GM18519 (cell line): Measurements from ENCODE around the gene SPTBN2.

ENCODE experiments used
- ATAC-seq: cut with Tn5 transposase; IDR thresholded peaks from one replicate; pipeline ENCODE4 v1.9.1; 2021; ENCODE audit warnings: mild to moderate bottlenecking, moderate library complexity; ENCODE audit not compliant: unreplicated experiment, low FRiP score

The SPTBN2 gene

DNA sequence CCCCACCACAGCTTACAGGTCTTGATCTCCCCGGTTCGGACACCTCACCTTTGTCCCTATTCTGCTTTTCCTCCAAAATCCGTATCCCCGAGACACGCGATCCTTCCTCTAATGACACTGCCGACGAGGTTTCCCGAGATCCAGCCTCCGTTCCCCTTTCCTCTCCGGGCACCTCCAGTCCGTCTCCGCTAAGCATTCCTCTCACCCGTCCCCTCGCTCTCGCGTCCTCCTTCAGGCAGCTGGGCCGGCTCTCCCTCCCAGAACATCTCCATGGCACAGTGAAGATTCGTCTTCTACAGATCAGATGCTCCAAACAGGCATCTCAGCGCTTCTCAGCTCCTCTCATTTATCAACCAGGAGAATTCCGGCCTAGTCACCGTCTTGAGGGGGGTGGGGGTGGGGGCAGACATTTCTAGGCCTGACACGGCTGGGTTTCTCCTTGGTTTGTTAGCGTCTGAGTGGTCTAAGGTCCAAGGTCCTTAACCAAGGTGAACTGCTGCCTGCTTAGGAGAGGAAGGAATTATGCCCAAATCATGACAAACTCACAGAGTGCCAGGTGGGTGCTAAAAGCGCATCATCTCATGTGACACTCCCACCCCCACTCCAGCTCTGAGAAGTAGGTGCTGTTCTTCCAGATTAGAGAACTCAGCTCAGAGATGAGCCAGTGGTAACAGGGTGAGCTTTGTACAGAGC lies at the start of gene SPTBN2:
Gene SPTBN2 (minus strand): TSS at position 524 of the 693 bp plus-strand sequence. CDS start 7,976 bp downstream, outside the sequence.
- no peak for ATAC-seq

DNA sequence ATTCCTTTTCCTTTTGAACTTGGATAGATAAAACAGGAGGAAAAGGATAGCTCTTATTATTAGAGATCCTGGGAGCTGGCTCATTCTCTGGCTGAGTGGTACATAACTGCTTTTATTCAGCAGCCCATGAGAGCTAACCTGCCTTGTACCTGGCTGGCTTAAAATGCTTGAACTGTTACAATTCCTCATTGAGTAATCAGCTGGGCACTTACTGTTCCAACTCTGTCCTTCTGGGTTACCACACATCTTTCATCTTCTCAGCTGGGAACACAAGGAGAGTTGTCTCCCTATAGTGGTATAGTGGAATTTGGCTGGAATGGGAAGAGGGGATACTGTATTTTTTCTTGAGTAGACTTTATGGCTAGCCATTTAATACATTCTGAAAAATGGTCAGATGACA lies 39.8 kb upstream of the SPTBN2 start:
- ATAC-seq = no peak

DNA sequence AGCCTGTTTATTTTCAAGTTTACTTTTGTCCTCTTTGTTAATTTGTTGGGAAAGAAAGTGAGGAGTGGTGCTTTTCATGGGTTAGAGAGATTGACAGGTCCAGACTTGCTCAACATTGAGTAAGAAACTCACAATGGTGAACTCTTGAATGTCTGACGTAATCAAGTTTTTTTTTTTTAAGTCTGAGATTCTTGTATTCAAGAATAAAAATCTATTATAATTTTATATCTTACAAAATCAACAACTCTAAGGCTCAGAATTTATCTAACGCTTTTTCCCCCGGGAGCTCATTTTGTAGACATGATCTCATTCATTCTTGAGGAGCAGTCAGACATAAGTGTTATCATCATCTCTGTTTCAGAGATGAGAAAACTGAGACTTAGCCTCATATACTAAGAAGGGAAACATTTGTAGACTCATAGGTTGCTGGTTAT lies 39.1 kb upstream of the SPTBN2 start:
- no peak for ATAC-seq

DNA sequence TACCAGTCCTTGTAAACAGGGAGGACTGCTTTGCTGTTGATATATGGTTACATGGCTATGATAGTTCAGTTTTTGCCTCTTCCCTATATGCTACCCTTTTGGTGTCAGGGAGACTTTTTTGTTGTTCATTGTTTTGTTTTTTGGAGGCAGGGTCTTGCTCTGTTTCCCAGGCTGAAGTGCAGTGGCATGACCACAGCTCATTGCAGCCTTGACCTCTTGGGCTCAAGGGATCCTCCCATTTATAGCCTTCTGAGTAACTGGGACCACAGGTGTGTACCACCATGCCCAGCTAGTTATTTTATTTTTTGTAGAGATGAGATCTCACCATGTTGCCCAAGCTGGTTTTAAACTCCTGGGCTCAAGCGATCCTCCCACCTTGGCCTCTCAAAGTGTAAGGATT lies 38.6 kb upstream of the SPTBN2 start:
- no peak for ATAC-seq

DNA sequence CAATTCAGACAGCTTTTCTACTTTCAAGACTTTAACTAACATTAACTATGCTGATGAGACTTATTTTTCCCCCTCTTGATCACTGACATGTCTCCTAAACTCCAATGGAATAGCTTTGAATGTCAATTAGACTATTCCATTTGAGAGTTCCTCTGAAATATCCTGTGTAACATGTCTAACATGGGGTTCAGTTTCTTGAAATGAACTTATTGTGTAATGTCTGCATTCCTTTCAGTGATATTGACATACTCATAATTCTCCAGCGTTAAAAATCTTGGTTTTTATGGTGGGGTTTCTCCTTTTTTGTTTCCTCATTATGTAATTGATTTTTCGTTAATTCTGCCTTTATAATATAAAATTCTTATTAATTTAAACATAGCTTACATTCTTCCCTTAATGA lies 37.7 kb upstream of the SPTBN2 start:
- ATAC-seq = no peak

DNA sequence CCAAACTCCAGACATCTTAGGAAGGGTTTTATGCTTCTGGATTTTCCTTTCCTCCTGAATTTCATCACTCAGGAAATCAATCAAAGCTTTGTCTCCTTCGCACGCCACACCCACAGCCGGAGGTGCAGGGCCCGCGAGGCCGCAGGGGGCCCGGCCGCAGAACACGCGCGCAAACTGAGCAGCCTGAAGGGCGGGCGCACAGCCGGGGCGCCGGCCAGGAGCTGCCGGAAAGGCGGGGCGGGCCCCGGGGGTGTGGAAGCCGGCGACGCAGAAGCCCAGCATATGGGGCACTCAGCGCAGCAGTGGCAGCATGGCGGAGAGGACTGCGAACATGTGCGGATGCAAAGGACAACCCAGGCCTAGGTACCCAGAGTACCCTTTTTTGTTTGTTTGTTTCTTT lies 33.1 kb upstream of the SPTBN2 start:
- ATAC-seq = no peak

DNA sequence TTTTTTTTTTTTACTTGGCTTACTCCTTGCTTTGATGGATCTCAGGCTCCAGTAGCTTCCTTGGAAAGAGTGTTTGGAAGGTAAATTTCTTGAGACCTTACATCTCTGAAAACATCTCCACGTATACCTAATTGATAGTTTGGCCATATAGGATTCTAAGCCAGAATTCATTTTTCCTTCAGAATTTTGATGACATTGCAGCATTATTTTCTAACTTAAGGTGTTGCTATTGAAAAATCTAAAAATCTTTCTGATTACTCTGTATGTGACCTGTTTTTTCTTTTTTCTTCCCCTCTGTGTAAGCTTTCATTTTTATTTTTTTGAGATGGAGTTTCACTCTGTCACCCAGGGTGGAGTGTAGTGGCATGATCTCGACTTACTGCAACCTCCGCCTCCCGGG lies 23.1 kb upstream of the SPTBN2 start:
- no peak for ATAC-seq

DNA sequence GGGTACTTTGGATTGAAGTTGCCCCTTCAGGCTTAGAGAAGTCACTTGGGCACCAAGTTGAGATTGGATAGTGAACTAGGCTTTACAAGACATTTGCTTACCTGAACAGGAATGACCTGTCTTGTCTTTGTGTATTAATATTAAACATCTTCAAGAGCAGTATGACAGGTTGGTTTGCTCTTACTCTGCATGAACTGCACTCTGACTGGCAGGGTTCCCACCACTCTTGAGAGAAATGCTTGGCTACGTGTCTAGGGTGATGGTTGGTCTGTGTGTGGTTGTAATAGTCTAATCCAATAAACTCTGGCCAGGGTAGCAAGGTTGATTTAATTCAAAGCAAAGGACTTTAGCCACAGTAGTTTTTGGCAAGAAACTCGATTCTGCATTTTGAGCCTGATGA lies 20.1 kb upstream of the SPTBN2 start:
- no peak for ATAC-seq

DNA sequence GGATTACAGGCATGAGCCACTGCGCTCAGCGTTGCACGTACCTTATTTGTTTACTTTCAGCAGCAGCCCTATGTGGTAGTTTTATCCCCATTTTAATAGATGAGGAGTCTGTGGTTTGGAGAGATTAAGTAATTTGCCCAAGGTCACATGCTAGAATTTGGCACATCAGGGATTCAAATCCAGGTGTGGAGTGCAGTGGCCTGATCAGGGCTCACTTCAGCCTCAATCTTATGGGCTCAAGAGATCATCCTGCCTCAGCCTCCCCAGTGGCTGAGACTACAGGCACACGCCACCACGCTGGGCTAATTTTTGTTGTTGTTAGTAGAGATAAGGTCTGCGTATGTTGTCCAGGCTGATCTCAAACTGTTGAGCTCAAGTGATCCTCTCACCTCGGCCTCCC lies 18.5 kb upstream of the SPTBN2 start:
- no peak for ATAC-seq

DNA sequence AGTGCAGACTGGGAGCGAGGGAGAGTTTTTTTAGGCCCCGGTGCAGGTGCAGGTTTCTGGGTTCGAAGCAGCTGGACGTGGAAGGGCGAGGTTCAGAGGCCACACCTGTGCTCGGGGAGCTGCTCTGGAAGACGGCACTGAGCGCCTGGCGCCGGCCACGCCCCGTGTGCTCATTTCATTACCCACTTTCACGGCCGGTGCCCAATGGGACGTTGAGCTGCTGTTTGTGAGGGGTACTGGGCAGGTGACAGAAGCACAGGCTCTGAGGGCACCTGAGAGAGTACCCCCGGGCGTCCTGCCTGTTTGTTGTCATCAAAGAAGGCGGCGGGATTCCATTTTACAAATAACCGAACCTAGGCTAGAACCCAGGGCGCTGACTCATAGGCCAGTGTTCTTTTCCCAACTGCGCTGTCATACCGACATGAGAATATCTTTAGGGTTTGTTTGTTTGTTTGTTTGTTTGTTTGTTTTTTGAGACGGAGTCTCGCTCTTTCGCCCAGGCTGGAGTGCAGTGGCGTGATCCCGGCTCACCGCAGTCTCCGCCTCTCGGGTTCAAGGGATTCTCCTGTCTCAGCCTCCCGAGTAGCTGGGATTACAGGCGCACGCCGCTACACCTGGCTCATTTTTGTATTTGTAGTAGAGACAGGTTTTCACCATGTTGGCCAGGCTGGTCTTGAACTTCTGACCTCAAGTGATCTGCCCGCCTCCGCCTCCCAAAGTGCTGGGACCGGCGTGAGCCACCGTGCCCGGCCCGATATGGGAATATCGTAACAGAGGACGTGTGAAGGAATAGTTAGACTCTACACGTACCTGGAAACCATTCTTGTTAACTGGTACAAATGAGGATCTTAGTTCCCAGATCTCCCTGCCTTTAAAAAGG lies 16.6 kb upstream of the SPTBN2 start:
- no peak for ATAC-seq

DNA sequence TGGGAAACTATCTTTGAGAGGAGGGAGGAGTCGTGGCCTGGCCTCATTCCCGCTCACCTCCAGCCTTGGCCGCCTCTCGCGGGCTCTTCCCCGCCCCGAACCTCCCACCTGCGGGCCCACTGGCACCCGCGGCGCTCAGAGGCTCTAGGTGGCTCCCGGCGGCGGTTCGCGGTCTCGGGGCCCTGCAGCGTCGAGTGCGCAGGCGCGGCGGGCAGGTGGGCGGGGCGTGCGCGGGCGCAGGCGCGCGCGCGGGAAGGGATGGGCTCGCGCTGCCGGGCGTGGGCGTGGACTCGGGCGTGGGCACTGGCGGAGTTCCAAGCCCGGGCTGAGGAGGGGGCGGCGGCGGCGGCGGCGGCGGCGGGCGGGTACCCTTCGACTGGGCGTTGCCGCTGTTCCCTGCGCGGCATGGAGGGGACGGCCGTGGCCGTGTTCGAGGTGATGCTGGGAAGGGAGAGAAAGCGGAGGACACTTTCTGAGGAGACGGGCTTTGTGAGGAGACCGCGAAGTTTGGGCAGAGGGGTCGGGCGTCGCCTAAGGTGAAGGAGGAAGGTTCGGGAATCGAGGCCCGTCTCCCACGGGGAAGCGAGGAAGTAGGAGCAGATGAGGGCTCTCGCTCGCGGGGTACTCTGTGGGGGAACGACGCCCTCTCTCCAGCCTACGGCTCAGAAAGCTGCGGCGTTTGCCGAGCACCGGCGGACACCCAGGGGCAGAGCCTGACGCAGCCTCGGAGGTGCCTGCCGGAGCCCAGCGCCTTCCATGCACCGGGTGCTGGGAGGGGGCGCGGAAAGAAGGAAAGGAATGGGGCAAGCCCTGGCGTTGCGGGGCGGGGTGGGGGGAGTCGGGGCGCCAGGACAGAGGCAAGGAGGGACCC lies 15.7 kb upstream of the SPTBN2 start:
- ATAC-seq = peak; percentile 58

DNA sequence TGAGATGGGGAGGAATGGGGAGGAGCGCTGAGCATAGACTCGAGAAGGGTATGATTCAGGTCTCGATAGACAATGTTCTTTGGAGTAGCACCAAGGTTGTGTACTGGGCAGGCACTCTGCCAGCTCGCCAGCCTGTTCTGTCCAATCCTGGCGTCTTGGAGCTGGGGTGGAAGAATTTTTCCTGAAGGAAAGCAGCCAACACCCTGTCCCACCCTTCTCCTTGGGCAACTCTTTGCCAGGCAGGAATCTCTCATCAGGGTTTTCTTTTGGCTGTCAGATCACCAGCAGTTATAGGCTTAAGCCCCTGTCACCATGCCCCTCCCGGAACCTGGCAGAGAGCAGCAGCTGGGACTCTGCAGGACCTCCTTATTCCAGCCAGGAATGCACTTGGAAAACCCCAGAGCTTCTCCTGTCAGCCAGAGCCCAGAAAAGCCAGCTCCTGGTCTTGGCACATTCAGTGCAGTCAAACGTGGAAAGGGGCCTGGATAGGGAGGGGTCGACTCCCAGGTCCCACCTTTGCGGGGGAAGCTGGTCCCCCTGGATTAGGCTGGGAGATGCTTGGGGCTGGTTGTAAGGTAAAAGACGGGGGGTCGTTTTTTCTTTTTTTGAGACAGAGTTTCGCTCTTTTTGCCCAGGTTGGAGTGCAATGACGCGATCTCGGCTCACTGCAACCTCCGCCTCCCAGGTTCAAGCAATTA lies 14.4 kb upstream of the SPTBN2 start:
- ATAC-seq = no peak

DNA sequence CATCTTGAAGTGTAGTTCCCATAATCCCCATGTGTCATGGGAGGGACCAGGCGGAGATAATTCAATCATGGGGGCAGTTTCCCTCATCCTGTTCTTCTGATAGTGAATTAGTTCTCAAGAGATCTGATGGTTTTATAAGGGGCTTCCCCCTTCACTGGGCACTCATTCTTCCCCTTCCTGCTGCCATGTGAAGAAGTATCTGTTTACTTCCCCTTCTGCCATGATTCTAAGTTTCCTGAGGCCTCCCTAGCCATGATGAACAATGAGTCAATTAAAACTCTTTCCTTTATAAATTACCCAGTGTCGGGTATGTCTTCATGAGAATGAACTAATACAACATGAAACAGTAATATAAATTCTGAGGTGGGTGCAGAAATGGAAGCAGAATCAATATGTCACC lies 12.1 kb upstream of the SPTBN2 start:
- ATAC-seq = no peak

DNA sequence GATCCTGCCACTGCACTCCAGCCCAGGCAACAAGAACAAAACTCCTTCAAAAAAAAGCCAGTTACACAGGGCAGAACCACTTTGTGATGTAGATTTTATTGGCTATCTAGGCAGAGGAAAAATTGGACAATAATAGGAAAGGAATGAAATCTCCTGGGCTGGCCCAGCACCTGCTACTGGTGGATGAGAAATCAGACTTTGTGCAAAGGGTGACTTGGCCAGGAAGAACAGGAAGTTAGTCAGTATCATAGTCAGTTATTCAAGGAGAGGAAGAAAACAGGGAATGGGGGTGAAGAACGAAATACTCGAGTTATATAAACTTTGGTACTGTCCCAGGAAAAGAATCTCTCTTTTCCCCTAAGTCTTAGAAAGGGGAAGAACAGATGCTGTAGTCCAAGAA lies 11.0 kb upstream of the SPTBN2 start:
- ATAC-seq = no peak

DNA sequence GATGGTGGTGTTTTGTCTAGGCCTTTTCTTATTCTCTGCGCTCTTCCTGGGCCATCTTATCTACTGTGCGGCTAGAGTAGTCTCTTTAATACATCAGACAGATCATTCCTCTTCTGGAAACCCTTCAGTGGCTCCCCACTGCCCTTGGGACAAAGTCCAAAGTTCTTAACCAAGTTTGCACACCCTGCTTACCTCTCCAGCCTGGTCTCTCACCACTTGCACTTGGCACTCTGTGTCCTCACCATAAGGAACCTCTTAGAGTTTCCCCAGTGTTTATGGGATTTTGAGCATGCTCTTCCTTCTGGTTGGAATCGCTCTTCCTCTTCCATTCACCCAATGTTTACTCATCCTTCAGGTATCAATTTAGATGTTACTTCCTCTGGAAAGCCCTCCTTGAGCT lies 5.2 kb upstream of the SPTBN2 start:
- no peak for ATAC-seq

DNA sequence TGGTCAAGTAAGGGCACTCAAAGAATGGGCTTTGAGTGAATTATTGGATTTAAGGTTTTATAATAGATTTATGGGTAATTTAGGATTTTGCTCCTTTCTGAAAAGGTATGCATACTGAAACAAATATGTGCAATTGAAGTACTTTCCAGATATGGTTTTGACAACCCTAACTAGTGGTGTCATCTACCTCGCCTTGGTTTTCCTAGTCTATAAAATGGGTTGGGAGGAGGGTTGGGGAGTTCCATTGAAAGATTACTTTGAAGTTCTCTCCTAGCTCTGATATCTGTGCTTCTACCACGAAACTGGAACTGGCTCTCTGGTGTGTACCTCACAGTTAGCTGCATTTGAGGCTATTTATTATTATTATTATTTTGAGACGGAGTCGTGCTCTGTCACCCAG lies 431 bp upstream of the SPTBN2 start:
- no peak for ATAC-seq

DNA sequence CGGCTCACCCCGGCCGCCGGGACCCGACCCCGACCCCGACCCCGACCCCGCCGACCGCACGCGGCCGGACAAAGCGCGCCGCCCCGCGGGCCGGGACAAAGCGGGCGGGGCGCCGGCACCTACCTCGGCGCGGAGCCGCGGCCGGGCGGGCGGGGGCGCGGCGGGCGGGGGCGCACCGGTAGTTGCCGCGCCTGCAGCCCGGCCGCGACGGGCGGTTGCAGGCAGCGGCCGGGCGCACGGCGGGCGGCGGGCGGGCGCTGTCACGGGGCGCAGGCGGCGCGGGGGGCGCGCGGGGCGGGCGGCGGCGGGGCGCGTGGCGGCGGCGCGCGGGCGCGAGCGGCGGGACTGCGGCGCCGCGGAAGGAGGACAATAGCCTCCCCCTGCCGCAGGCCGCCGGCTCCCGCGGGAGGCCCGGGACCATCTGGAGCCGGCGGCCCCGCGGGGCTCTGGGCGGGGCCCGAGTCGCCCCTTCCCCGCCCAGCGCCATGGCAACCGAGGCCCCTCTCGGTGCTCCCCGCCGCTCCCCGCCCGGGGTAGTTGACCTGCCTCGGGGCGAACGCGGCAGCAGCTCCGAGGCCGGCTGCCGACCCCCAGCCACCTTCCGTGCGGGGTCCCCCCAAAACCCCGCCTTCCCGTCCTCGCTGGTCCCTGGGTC lies 851 bp downstream of the SPTBN2 start:
- ATAC-seq = no peak

DNA sequence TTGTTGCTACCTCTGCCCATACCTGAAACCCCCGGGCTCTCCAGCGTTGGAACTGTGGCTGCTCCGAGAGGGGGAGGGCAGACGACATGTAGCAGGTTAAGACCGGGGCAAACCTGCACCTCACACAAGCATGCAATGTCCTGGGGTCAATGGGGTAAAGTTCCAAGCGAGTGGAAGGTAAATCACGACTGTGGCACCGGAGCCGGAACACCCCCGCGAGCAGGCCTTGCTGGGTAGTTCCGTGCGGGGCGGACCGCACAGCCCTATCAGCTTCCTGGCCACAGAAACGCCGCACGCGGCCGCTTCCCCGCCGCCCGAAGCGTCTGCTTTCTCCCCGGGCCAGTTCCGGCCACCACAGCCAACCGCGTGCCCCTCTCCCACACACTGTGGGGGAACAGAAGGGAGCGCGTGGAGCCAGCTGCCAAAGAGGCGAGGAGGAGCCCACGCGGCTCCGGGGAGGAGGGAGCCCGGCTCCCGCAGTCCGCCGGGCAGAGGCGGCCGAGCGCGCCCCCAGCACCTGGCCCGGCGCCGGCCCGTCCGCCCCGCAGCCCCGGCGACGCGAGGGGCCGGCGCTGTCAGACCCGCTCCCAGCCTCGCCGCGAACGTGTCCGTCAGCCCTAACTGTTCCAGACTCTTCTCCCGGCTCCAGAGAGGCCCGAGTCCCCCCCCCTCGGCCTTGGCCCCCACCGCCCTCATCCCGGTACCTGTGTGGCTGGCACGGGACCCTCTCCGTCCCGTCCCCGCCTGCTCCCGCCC lies 1.6 kb downstream of the SPTBN2 start:
- no peak for ATAC-seq

DNA sequence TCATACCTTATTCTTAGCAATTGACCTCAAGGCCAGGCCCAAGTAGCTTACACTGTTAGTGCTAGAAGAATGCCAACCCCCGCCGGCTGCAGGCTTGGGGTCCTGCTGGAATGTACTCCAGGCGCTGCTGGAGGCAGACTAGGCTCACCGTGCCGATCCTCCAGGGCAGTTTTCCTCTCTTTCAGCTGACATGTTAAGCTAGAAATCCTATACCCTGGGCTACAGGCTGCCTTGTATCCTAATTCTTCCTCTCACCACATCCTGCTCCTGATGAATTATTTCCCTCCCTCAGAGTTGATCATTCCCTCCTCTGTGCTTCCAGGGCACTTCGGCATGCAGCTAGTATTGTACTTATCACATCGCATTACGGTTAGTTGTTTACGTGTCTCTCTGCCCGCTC lies 3.4 kb downstream of the SPTBN2 start:
- ATAC-seq = no peak
